Measurements from ENCODE around the gene KLRF2. TPM values are rescaled to one million over a fixed set of nuclear protein-coding genes. Genes with fewer than 3 reads are reported as not detected.

KLRF2 gene
- total RNA-seq, 6 experiments from 2014 or later: not detected

- no peaks in the 10 kb centered on the region; the same call in 1 of the 2 replicates for H3K4me1 Mint-ChIP-seq (ENCODE audit: low read depth)
- no peak for DNase-seq
- no peak overlapping the region for H3K4me3 Mint-ChIP-seq
- H3K27ac Mint-ChIP-seq: no peak overlapping the region
- H3K36me3 Mint-ChIP-seq (ENCODE audit: low read depth): peaks cover 7% of the 10 kb centered on the region; the same call in 1 of the 2 replicates
- peaks cover 12% of the 10 kb centered on the region for H3K27me3 Mint-ChIP-seq (ENCODE audit: insufficient read depth)
- no peak for TF ChIP-seq CTCF (IDR thresholded peaks at IDR 0.05)
- peaks cover 11% of the 10 kb centered on the region for H3K9me3 Mint-ChIP-seq
These were observed 19.6 kb downstream of the KLRF2 start for GRCh38 chr12:9900930-9901329.

- no peak overlapping the region for H3K4me3 Mint-ChIP-seq
- no peak for TF ChIP-seq CTCF (IDR thresholded peaks at IDR 0.05)
- H3K27ac Mint-ChIP-seq: no peak overlapping the region
- peaks cover 12% of the 10 kb centered on the region for H3K27me3 Mint-ChIP-seq (ENCODE audit: insufficient read depth)
- DNase-seq: no peak
- peaks cover 11% of the 10 kb centered on the region for H3K9me3 Mint-ChIP-seq
- no peaks in the 10 kb centered on the region; the same call in 1 of the 2 replicates for H3K4me1 Mint-ChIP-seq (ENCODE audit: low read depth)
- peaks cover 7% of the 10 kb centered on the region; the same call in 1 of the 2 replicates for H3K36me3 Mint-ChIP-seq (ENCODE audit: low read depth)
These were observed 21.4 kb downstream of the KLRF2 start for GRCh38 chr12:9902539-9903228.

GRCh38 chr12:9906873-9907272, 25.6 kb downstream of the KLRF2 start:
- Mint-ChIP-seq H3K4me1 (ENCODE audit: low read depth) (no peaks in the 10 kb centered on the region; the same call in 1 of the 2 replicates), H3K27me3 (ENCODE audit: insufficient read depth) (peaks cover 11% of the 10 kb centered on the region), H3K4me3 (no peak overlapping the region), H3K36me3 (ENCODE audit: low read depth) (peaks cover 19% of the 10 kb centered on the region; the same call in 1 of the 2 replicates), H3K27ac (no peak overlapping the region), H3K9me3 (peaks cover 33% of the 10 kb centered on the region)
- no peak for DNase-seq
- TF ChIP-seq CTCF (IDR thresholded peaks at IDR 0.05): no peak

- TF ChIP-seq CTCF (IDR thresholded peaks at IDR 0.05): no peak
- H3K27me3 Mint-ChIP-seq (ENCODE audit: insufficient read depth): peaks cover 9% of the 10 kb centered on the region
- peaks cover 32% of the 10 kb centered on the region for H3K9me3 Mint-ChIP-seq
- no peak overlapping the region for H3K4me3 Mint-ChIP-seq
- H3K27ac Mint-ChIP-seq: no peak overlapping the region
- no peaks in the 10 kb centered on the region; the same call in 1 of the 2 replicates for H3K4me1 Mint-ChIP-seq (ENCODE audit: low read depth)
- DNase-seq: no peak
- peaks cover 16% of the 10 kb centered on the region for H3K36me3 Mint-ChIP-seq (ENCODE audit: low read depth)
These were observed 26.5 kb downstream of the KLRF2 start for GRCh38 chr12:9907769-9908168.

- H3K27ac Mint-ChIP-seq: no peak overlapping the region
- no peak for TF ChIP-seq CTCF (IDR thresholded peaks at IDR 0.05)
- DNase-seq: no peak
- H3K4me1 Mint-ChIP-seq (ENCODE audit: low read depth): no peaks in the 10 kb centered on the region; the same call in 1 of the 2 replicates
- H3K4me3 Mint-ChIP-seq: no peak overlapping the region
- peaks cover 13% of the 10 kb centered on the region for H3K36me3 Mint-ChIP-seq (ENCODE audit: low read depth)
- peaks cover 9% of the 10 kb centered on the region for H3K27me3 Mint-ChIP-seq (ENCODE audit: insufficient read depth)
- peaks cover 29% of the 10 kb centered on the region for H3K9me3 Mint-ChIP-seq
These were observed 27.1 kb downstream of the KLRF2 start for GRCh38 chr12:9908350-9908749.
